ENCODE data around the gene FAM13A. TPM values are rescaled to one million over a fixed set of nuclear protein-coding genes. Genes with fewer than 3 reads are reported as not detected.

FAM13A gene
- total RNA-seq, 1 donor from 2014 or later, result 51.2 TPM

DNA sequence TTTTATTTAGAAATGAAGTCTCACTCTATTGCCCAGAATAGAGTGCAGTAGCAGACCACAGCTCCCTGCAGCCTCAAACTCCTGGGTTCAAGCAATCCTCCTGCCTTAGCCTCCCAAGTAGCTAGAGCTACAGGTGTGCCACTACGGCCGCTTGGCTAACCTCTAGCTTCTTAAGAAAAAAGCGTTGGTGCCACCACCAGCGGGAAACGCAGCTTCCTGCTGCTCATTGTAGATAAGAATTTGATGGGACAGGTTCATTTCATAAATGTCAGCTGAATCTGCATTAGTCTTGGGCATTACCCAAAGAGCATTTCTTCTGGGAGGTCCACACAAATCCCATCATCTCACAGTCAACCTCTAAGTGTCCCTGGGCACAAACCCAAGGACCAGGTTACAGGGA lies 326.2 kb downstream of the FAM13A start:
- Mint-ChIP-seq H3K27me3 (ENCODE audit: unreplicated experiment) (no peaks in the 10 kb centered on the region), H3K4me3 (ENCODE audit: unreplicated experiment) (no peak overlapping the region), H3K9me3 (ENCODE audit: unreplicated experiment) (peaks cover 2% of the 10 kb centered on the region), H3K27ac (ENCODE audit: unreplicated experiment) (no peak overlapping the region), H3K36me3 (ENCODE audit: unreplicated experiment) (no peaks in the 10 kb centered on the region), H3K4me1 (ENCODE audit: low read depth, unreplicated experiment) (peaks cover 17% of the 10 kb centered on the region)
- no peak for TF ChIP-seq CTCF (IDR thresholded peaks at IDR 0.05; ENCODE audit: partially characterized antibody, unreplicated experiment)
- no peak for DNase-seq

DNA sequence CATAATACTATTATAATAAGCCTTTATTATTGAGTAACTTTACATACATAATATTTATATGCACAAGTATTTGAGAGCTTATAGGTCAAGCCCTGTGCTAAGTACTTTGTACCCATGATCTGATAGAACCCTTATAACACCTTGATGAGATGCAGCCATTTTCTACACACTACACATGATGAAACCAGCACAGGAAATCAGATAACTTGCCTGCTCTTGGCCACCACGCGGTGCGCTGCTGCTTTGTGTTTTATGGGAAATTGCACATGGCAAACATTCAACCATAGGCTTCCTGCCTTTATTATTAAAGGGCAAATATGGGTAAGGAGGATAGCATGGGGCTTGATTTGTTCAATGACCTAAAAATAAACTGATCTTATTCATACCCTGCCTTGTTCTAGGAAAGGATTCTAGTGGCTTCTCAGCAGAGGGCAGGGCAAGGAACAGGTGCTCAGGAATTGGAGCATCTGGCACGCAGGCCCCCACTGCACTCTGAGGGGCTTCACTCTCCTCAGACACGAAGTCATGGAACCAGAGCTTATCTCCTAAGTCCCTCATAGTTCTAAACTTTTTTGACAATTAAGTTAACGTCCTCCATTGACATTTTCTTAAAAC lies 327.7 kb downstream of the FAM13A start:
- Mint-ChIP-seq H3K36me3 (ENCODE audit: unreplicated experiment) (no peaks in the 10 kb centered on the region), H3K9me3 (ENCODE audit: unreplicated experiment) (no peaks in the 10 kb centered on the region), H3K4me3 (ENCODE audit: unreplicated experiment) (no peak overlapping the region), H3K4me1 (ENCODE audit: low read depth, unreplicated experiment) (peaks cover 16% of the 10 kb centered on the region), H3K27me3 (ENCODE audit: unreplicated experiment) (no peaks in the 10 kb centered on the region), H3K27ac (ENCODE audit: unreplicated experiment) (no peak overlapping the region)
- DNase-seq, result no peak
- TF ChIP-seq CTCF (IDR thresholded peaks at IDR 0.05; ENCODE audit: partially characterized antibody, unreplicated experiment), result no peak

GRCh38 chr4:88728146-88728545 lies 328.8 kb downstream of the FAM13A start:
- peaks cover 13% of the 10 kb centered on the region for H3K4me1 Mint-ChIP-seq (ENCODE audit: low read depth, unreplicated experiment)
- no peaks in the 10 kb centered on the region for H3K36me3 Mint-ChIP-seq (ENCODE audit: unreplicated experiment)
- no peaks in the 10 kb centered on the region for H3K9me3 Mint-ChIP-seq (ENCODE audit: unreplicated experiment)
- peak overlapping the region; percentile 65 for H3K27ac Mint-ChIP-seq (ENCODE audit: unreplicated experiment)
- no peak for TF ChIP-seq CTCF (IDR thresholded peaks at IDR 0.05; ENCODE audit: partially characterized antibody, unreplicated experiment)
- H3K27me3 Mint-ChIP-seq (ENCODE audit: unreplicated experiment), result no peaks in the 10 kb centered on the region
- H3K4me3 Mint-ChIP-seq (ENCODE audit: unreplicated experiment), result no peak overlapping the region
- peak; percentile 50 for DNase-seq

- peaks cover 1% of the 10 kb centered on the region for H3K36me3 Mint-ChIP-seq (ENCODE audit: unreplicated experiment)
- DNase-seq, result no peak
Observed at GRCh38 chr4:88725986-88726385, 331.0 kb downstream of the FAM13A start.

More at GRCh38 chr4:88725986-88726385, 331.0 kb downstream of the FAM13A start:
- H3K4me3 Mint-ChIP-seq (ENCODE audit: unreplicated experiment), result no peak overlapping the region
- H3K27ac Mint-ChIP-seq (ENCODE audit: unreplicated experiment), result no peak overlapping the region
- H3K9me3 Mint-ChIP-seq (ENCODE audit: unreplicated experiment), result peaks cover 1% of the 10 kb centered on the region
- no peaks in the 10 kb centered on the region for H3K27me3 Mint-ChIP-seq (ENCODE audit: unreplicated experiment)
- no peak for TF ChIP-seq CTCF (IDR thresholded peaks at IDR 0.05; ENCODE audit: partially characterized antibody, unreplicated experiment)
- peaks cover 13% of the 10 kb centered on the region for H3K4me1 Mint-ChIP-seq (ENCODE audit: low read depth, unreplicated experiment)
